ENCODE data around the gene LRPAP1.
"Not testable (repeated sequence)": the region's sequence is repeated elsewhere in the genome, so short reads cannot be mapped to it uniquely, and the experiment has no call there.

LRPAP1 gene

GRCh38 chr4:3531879-3532750 is at the start of gene LRPAP1:
Gene LRPAP1 (minus strand): TSS chr4:3532422. CDS start chr4:3532412, 10 bp downstream.
- peak; percentile 71 for DNase-seq (ENCODE audit: low read depth, low spot score)

GRCh38 chr4:3581334-3582090 is 49.3 kb upstream of the LRPAP1 start:
- not testable (repeated sequence) for DNase-seq (ENCODE audit: low read depth, low spot score)

- DNase-seq (ENCODE audit: low read depth, low spot score) = not testable (repeated sequence)
Observed at GRCh38 chr4:3580859-3581258, 48.6 kb upstream of the LRPAP1 start.

- not testable (repeated sequence) for DNase-seq (ENCODE audit: low read depth, low spot score)
Observed at GRCh38 chr4:3578527-3579144, 46.4 kb upstream of the LRPAP1 start.

- not testable (repeated sequence) for DNase-seq (ENCODE audit: low read depth, low spot score)
Observed at GRCh38 chr4:3578052-3578451, 45.8 kb upstream of the LRPAP1 start.

- DNase-seq (ENCODE audit: low read depth, low spot score) = not testable (repeated sequence)
Observed at GRCh38 chr4:3577208-3577892, 45.1 kb upstream of the LRPAP1 start.

- DNase-seq (ENCODE audit: low read depth, low spot score) = not testable (repeated sequence)
Observed at GRCh38 chr4:3576533-3577207, 44.4 kb upstream of the LRPAP1 start.

GRCh38 chr4:3575426-3576369 is 43.5 kb upstream of the LRPAP1 start:
- DNase-seq (ENCODE audit: low read depth, low spot score) = not testable (repeated sequence)

- not testable (repeated sequence) for DNase-seq (ENCODE audit: low read depth, low spot score)
Observed at GRCh38 chr4:3574865-3575264, 42.6 kb upstream of the LRPAP1 start.

- not testable (repeated sequence) for DNase-seq (ENCODE audit: low read depth, low spot score)
Observed at GRCh38 chr4:3574346-3574745, 42.1 kb upstream of the LRPAP1 start.

GRCh38 chr4:3573131-3573530 is 40.9 kb upstream of the LRPAP1 start:
- no peak for DNase-seq (ENCODE audit: low read depth, low spot score)

- no peak for DNase-seq (ENCODE audit: low read depth, low spot score)
Observed at GRCh38 chr4:3572363-3572762, 40.1 kb upstream of the LRPAP1 start.

GRCh38 chr4:3571921-3572320 is 39.7 kb upstream of the LRPAP1 start:
- no peak for DNase-seq (ENCODE audit: low read depth, low spot score)

GRCh38 chr4:3570923-3571322 is 38.7 kb upstream of the LRPAP1 start:
- not testable (repeated sequence) for DNase-seq (ENCODE audit: low read depth, low spot score)

GRCh38 chr4:3569611-3570010 is 37.4 kb upstream of the LRPAP1 start:
- not testable (repeated sequence) for DNase-seq (ENCODE audit: low read depth, low spot score)

GRCh38 chr4:3566701-3567100 is 34.5 kb upstream of the LRPAP1 start:
- DNase-seq (ENCODE audit: low read depth, low spot score) = not testable (repeated sequence)

- DNase-seq (ENCODE audit: low read depth, low spot score) = not testable (repeated sequence)
Observed at GRCh38 chr4:3566301-3566700, 34.1 kb upstream of the LRPAP1 start.

GRCh38 chr4:3564948-3565347 is 32.7 kb upstream of the LRPAP1 start:
- DNase-seq (ENCODE audit: low read depth, low spot score) = not testable (repeated sequence)

GRCh38 chr4:3563403-3563802 is 31.2 kb upstream of the LRPAP1 start:
- DNase-seq (ENCODE audit: low read depth, low spot score) = no peak

- DNase-seq (ENCODE audit: low read depth, low spot score) = not testable (repeated sequence)
Observed at GRCh38 chr4:3562127-3562526, 29.9 kb upstream of the LRPAP1 start.

Measured in activated CD4-positive, CD25-positive, alpha-beta regulatory T cell treated with anti-CD3 and anti-CD28 coated beads, Interleukin-2, amount 50 U/mL, for 16 hours (primary cell).